Astrocyte (in vitro differentiated cells and primary cell): ENCODE results near the gene ESRRA. TPM values are rescaled to one million over a fixed set of nuclear protein-coding genes. Genes with fewer than 3 reads are reported as not detected.
"Not testable (repeated sequence)": the region's sequence is repeated elsewhere in the genome, so short reads cannot be mapped to it uniquely, and the experiment has no call there.

Source experiments
- DNase-seq: peaks from one replicate; pipeline ENCODE4 v3.0.0-alpha.2; 2010; ENCODE audit warnings: low read depth
- FAIRE-seq: peaks from 2 replicates; lab custom pipeline; 2011; peaks lifted over from hg19 to GRCh38; lab: Jason Lieb, UNC
- H2AFZ ChIP-seq: 2 replicates; pipeline ENCODE4 v1.6.0; 2012; ENCODE audit warnings: low read depth, low read length, inconsistent platforms
- H3K27ac ChIP-seq: 2 replicates; pipeline ENCODE4 v1.5.1; 2011; ENCODE audit warnings: low read depth, low read length, inconsistent platforms
- H3K27me3 ChIP-seq: 2 replicates; pipeline ENCODE4 v1.6.0; 2011; ENCODE audit warnings: low read length, inconsistent platforms; ENCODE audit not compliant: insufficient read depth
- H3K36me3 ChIP-seq: 2 replicates; pipeline ENCODE4 v1.5.1; 2011; ENCODE audit warnings: low read length, inconsistent platforms; ENCODE audit not compliant: insufficient read depth
- H3K4me1 ChIP-seq: 2 replicates; pipeline ENCODE4 v1.5.1; 2011; ENCODE audit warnings: low read length, inconsistent platforms; ENCODE audit not compliant: insufficient read depth
- H3K4me2 ChIP-seq: 2 replicates; pipeline ENCODE4 v1.6.0; 2012; ENCODE audit warnings: low read length, inconsistent platforms
- H3K4me3 ChIP-seq: 2 replicates; pipeline ENCODE4 v1.5.1; 2011; ENCODE audit warnings: low read depth, mild to moderate bottlenecking, low read length, inconsistent platforms; ENCODE audit not compliant: insufficient read depth
- H3K79me2 ChIP-seq: 2 replicates; pipeline ENCODE4 v1.6.0; 2012; ENCODE audit warnings: mild to moderate bottlenecking, low read length, inconsistent platforms; ENCODE audit not compliant: insufficient read depth
- H3K9ac ChIP-seq: 2 replicates; pipeline ENCODE4 v1.6.0; 2012; ENCODE audit warnings: mild to moderate bottlenecking, low read length, inconsistent platforms
- H3K9me3 ChIP-seq: 2 replicates; pipeline ENCODE4 v1.5.1; 2012; ENCODE audit warnings: low read depth, mild to moderate bottlenecking, low read length, inconsistent platforms; ENCODE audit not compliant: insufficient read depth
- H4K20me1 ChIP-seq: 2 replicates; pipeline ENCODE4 v1.6.0; 2012; ENCODE audit warnings: low read length, inconsistent platforms; ENCODE audit not compliant: insufficient read depth
- H3K27ac Mint-ChIP-seq: one replicate; pipeline ENCODE4 v1.8.0; 2021; ENCODE audit warnings: mild to moderate bottlenecking, mixed read lengths; ENCODE audit not compliant: unreplicated experiment
- H3K27me3 Mint-ChIP-seq: one replicate; pipeline ENCODE4 v1.8.0; 2021; ENCODE audit warnings: low read depth, mixed read lengths; ENCODE audit not compliant: unreplicated experiment
- H3K36me3 Mint-ChIP-seq: one replicate; pipeline ENCODE4 v1.8.0; 2021; ENCODE audit warnings: low read depth, mixed read lengths; ENCODE audit not compliant: unreplicated experiment
- H3K4me1 Mint-ChIP-seq: one replicate; pipeline ENCODE4 v1.8.0; 2021; ENCODE audit warnings: low read depth, mixed read lengths; ENCODE audit not compliant: unreplicated experiment
- H3K4me3 Mint-ChIP-seq: one replicate; pipeline ENCODE4 v1.8.0; 2021; ENCODE audit warnings: mild to moderate bottlenecking, moderate library complexity, mixed read lengths; ENCODE audit not compliant: unreplicated experiment
- H3K9me3 Mint-ChIP-seq: one replicate; pipeline ENCODE4 v1.8.0; 2021; ENCODE audit warnings: mild to moderate bottlenecking, mixed read lengths; ENCODE audit not compliant: unreplicated experiment
- CTCF ChIP-seq: IDR thresholded peaks from 2 replicates; pipeline ENCODE4 v1.5.1; 2011; ENCODE audit warnings: low read depth, mild to moderate bottlenecking, inconsistent platforms, low read length, moderate library complexity; ENCODE audit not compliant: insufficient read depth
- EZH2 ChIP-seq: IDR thresholded peaks from 2 replicates; pipeline ENCODE4 v1.6.1; 2012; ENCODE audit warnings: mild to moderate bottlenecking, low read length, inconsistent platforms; ENCODE audit not compliant: insufficient read depth
- total RNA-seq: library from RNA; stranded (reverse); gene quantifications from 2 replicates; pipeline ENCODE4 v1.2.1, GENCODE V29; 2021

The ESRRA gene
- total RNA-seq, 1 donor from 2014 or later: 26.3 TPM

GRCh38 chr11:64323373-64323772 is 18.0 kb downstream of the ESRRA start:
- Mint-ChIP-seq H3K36me3 (peaks cover 18% of the 10 kb centered on the region), H3K27me3 (peaks cover 3% of the 10 kb centered on the region), H3K4me1 (peaks cover 19% of the 10 kb centered on the region), H3K9me3 (peaks cover 2% of the 10 kb centered on the region), H3K4me3 (no peak overlapping the region), H3K27ac (no peak overlapping the region)
- Histone ChIP-seq H2AFZ (no peak overlapping the region), H3K27me3 (no peaks in the 10 kb centered on the region), H3K4me3 (no peak overlapping the region), H3K4me2 (no peak overlapping the region), H3K4me1 (peaks cover 7% of the 10 kb centered on the region), H3K9me3 (no peaks in the 10 kb centered on the region), H3K79me2 (peaks cover 9% of the 10 kb centered on the region), H3K9ac (no peak overlapping the region), H4K20me1 (peaks cover 28% of the 10 kb centered on the region), H3K36me3 (peaks cover 3% of the 10 kb centered on the region), H3K27ac (no peak overlapping the region)
- FAIRE-seq: no peak
- DNase-seq: no peak
- TF ChIP-seq CTCF (no peak), EZH2 (no peak)

GRCh38 chr11:64323984-64324383 is 18.7 kb downstream of the ESRRA start:
- DNase-seq, H3K9ac ChIP-seq, H3K79me2 ChIP-seq, H3K4me3 Mint-ChIP-seq, H3K4me3 ChIP-seq, H3K9me3 ChIP-seq, H2AFZ ChIP-seq, H3K4me1 ChIP-seq, H3K27ac Mint-ChIP-seq, H3K4me2 ChIP-seq, FAIRE-seq, H3K27me3 Mint-ChIP-seq, H3K27me3 ChIP-seq, H3K9me3 Mint-ChIP-seq, H3K36me3 ChIP-seq, H3K27ac ChIP-seq: not testable (repeated sequence)
- Mint-ChIP-seq H3K36me3 (peaks cover 18% of the 10 kb centered on the region), H3K4me1 (peaks cover 19% of the 10 kb centered on the region)
- H4K20me1 ChIP-seq: peaks cover 28% of the 10 kb centered on the region

GRCh38 chr11:64324692-64325469 is 19.6 kb downstream of the ESRRA start:
- DNase-seq: no peak
- peaks cover 15% of the 10 kb centered on the region for H3K4me1 Mint-ChIP-seq

More at GRCh38 chr11:64324692-64325469, 19.6 kb downstream of the ESRRA start:
- peaks cover 9% of the 10 kb centered on the region for H3K27me3 Mint-ChIP-seq
- Histone ChIP-seq H3K27ac (no peak overlapping the region), H3K79me2 (no peaks in the 10 kb centered on the region), H3K9ac (no peak overlapping the region), H3K36me3 (peaks cover 3% of the 10 kb centered on the region), H3K9me3 (no peaks in the 10 kb centered on the region), H3K4me3 (no peak overlapping the region), H3K27me3 (no peaks in the 10 kb centered on the region), H4K20me1 (peaks cover 28% of the 10 kb centered on the region), H3K4me2 (no peak overlapping the region), H3K4me1 (peaks cover 3% of the 10 kb centered on the region), H2AFZ (no peak overlapping the region)
- TF ChIP-seq CTCF (no peak), EZH2 (no peak)
- H3K36me3 Mint-ChIP-seq: peaks cover 18% of the 10 kb centered on the region
- no peak for FAIRE-seq
- peaks cover 2% of the 10 kb centered on the region for H3K9me3 Mint-ChIP-seq
- no peak overlapping the region for H3K27ac Mint-ChIP-seq
- H3K4me3 Mint-ChIP-seq: no peak overlapping the region
